Stimulated activated CD4-positive, alpha-beta T cell treated with anti-CD3 and anti-CD28 coated beads, Interleukin-4, amount 100 ng/mL, for 1 hour (primary cell): ENCODE results near the gene KIF15.

Experiments used
- DNase-seq: peaks from one replicate; pipeline ENCODE4 v3.0.0-alpha.2; 2020

Gene KIF15

DNA sequence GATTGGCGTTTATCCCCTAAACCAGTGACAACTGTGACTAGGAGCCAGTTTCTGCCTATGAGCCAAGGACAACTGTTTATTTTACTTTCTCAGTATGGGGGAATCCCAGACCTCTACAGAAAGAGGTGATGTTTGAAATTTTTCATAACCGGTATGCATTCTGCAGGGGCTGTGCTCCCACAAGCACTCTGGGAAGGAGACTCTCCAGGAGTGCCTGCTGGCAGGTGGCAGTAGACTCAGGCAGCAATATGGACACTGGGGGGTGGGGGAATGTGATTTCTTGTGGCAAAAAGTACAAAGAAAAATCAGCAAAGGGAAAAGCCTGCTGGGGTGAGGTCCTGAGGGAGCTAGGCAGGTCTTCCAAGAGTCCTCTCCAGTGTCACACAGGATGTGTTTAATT is 118.7 kb downstream of the KIF15 start:
- no peak for DNase-seq

- no peak for DNase-seq
These were observed 121.8 kb downstream of the KIF15 start for GRCh38 chr3:44883213-44883955.

- no peak for DNase-seq
These were observed 122.4 kb downstream of the KIF15 start for GRCh38 chr3:44883999-44884431.

DNA sequence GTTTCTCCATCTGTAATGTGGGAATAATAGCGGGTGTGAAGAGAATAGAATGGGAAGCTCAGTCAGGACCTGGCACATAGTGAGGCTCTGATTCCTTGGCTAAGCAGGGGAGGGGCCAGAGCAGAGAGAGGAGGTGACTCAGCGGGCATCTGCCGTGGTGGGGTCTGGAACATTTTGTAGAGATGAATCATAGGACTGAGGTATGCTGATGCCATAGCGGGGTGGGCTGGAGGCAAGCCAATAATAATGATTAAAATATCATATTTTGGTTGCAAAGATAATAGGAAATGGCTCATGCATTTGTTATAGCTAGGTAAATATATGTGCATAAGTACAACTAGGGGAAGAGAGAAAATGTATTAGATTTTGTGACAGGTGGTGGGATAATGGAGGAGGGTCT is 124.0 kb downstream of the KIF15 start:
- no peak for DNase-seq

DNA sequence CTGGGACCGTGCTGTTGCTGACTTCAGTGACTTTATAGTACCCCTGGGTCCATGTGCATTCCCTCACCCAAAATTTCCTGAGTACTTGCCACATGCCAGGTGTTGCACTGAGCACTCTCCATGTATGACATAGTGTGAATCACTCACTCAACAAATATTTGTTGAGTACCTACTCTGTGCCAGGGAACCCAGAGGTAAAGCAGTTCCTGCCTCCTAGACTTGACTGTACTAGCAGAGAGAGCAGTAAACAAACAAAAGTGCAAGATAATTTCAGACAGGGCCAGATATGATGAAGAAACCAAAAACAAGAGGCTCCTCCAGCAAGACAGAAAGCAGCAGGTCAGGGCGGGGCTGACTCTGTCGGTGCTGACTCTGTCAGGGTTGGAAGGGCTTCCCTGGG is 125.0 kb downstream of the KIF15 start:
- no peak for DNase-seq

- no peak for DNase-seq
These were observed 125.5 kb downstream of the KIF15 start for GRCh38 chr3:44887101-44887500.

DNA sequence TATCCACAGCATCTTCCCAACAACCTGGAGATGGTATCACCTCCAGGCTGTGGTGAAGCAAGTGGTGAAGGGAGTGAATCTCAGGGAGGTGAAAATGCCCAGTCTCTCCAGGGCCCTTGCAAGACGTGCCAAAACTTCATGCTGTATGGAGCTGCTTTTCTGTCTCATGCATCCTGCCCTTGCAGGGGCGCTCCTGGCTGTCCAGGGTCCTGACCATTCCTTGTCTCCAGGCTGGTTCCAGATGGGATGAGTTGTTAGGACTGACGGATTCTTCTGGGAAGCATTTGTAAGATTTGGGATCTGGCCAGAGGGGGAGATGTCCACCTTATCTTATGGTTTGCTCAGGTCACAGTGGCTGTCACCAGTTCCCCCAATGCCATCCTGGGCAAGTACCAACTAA is 128.7 kb downstream of the KIF15 start:
- DNase-seq, result no peak

- DNase-seq, result no peak
These were observed 129.3 kb downstream of the KIF15 start for GRCh38 chr3:44890852-44891251.

DNA sequence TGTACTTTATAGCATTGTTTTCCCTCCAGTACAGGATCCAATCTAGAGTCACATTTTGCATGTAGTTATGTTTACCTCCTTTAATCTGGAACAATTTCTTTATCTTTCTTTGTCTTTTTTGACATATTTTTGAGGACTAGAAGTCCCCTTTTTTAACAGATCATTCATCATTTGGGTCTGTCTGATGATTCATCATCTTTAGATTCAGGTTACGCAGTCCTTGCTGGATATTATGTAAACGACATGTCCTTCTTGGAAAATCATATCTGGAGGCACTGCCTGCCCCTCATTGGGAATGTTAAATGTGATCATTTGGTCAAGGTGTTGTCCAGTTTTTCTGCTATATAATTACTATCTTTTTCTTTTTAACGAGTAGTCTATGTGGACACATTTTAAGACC is 131.1 kb downstream of the KIF15 start:
- DNase-seq, result no peak

DNA sequence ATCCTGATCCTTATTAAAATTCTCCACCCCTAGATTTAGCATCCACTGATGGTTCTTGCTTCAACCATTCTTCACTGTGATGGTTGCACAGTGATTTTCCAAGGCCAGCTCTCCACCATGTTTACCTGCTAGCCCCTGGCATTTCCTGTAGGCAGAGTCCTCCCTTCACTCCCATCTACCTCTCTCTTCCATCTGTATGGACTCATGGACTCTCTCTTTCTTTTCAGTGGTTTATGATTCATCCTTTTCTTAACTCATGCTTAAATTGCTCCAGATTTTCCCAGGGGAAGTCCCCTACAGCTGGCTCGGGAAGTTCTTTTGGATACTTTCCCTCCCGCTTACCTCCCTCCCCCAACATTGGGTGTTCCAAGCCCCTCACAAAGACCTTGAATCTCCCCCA is 131.5 kb downstream of the KIF15 start:
- no peak for DNase-seq

DNA sequence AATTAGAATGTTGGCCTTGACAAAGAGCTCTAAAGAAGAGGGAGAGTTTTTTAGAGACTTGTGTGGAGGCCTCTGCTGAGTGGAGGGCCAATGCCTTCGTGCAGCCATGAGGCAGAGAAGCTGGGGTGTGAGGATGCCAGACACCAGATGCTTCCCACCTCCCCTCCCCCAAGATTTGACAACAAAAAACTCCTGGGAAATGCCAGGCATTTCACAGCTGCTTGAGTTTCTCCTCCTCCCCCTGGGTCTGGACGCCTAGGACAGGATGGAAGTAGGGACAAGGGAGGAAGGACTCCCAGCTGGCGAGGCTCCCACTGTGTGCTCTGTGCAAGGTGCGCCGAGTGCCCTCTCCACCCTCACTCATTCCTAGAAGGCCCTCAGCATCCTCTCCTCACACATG is 132.9 kb downstream of the KIF15 start:
- no peak for DNase-seq

GRCh38 chr3:44896440-44896839 is 134.8 kb downstream of the KIF15 start:
- no peak for DNase-seq

GRCh38 chr3:44899683-44900367 is 138.2 kb downstream of the KIF15 start:
- no peak for DNase-seq

GRCh38 chr3:44902628-44903027 is 141.0 kb downstream of the KIF15 start:
- no peak for DNase-seq
